ENCODE measurements around the gene ADGRL3.
"Not testable (repeated sequence)": the region's sequence is repeated elsewhere in the genome, so short reads cannot be mapped to it uniquely, and the experiment has no call there.

Gene ADGRL3

DNA sequence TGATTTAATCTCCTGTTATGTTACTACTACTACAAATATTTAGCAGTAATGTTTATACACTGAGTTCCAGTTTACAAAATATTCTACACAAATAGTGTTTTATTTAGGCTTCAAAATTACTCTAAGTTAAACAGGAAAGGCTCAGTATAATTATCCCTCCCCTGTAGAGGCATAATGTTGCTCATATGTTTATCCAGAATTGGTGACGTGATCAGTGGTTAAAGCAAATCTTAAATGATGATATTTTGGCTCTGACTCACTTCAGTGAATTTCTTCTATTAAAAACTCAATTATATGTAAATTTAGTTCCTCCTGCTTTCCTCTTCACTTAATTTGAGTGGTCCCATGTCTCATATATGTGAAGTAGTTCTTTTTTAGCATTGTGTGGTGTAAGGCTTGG lies 438.5 kb downstream of the ADGRL3 start:
- DNase-seq (ENCODE audit: low read depth) = no peak

DNA sequence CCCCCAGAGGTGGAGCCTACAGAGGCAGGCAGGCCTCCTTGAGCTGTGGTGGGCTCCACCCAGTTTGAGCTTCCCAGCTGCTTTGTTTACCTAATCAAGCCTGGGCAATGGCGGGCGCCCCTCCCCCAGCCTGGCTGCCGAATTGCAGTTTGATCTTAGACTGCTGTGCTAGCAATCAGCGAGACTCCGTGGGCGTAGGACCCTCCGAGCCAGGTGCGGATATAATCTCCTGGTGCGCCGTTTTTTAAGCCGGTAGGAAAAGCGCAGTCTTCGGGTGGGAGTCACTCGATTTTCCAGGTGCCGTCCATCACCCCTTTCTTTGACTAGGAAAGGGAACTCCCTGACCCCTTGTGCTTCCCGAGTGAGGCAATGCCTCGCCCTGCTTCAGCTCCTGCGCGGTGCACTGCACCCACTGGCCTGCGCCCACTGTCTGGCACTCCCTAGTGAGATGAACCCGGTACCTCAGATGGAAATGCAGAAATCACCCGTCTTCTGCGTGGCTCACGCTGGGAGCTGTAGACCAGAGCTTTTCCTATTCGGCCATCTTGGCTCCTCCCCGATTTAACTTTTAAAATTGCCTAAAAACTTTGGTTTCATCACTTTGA lies 446.7 kb downstream of the ADGRL3 start:
- not testable (repeated sequence) for DNase-seq (ENCODE audit: low read depth)

GRCh38 chr4:61648264-61648663 lies 448.1 kb downstream of the ADGRL3 start:
- no peak for DNase-seq (ENCODE audit: low read depth)

DNA sequence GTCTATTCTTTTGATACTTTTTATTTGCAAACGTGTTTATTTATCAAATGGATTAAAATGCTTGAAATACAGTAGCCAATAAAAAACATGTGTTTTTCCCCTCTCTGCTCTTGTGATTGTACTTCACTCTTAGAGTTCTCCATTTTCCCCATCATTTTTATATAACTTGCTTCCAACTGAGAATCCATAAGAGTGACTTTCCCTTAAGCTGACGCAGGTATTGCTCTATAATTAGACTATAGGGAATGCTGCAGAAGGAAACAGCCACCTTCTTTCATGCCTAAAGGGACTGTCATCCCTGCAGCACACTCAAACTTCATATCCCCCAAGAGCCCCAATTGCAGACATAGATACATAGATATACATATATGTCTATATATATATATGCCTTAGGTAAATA lies 456.9 kb downstream of the ADGRL3 start:
- DNase-seq (ENCODE audit: low read depth) = no peak

DNA sequence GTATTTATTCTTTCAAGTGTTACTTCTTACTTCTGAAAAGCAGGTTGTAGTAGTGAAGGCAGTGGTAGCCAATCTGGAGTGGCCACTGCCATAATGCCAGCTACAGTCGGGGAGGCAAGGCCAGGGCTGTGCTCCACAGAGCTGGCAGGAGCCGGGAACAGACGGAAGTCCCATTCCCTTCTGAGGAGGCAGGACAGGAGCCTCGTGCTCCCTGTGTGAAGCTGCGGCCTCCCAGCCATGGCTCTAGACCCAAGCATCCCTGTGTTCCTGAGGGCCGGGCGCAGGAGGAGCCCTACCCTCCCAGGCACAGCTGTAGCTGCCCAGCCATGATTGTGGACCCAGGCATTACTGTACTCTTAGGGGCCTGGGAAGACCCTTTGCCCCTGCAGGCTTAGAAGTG lies 461.8 kb downstream of the ADGRL3 start:
- no peak for DNase-seq (ENCODE audit: low read depth)

GRCh38 chr4:61662362-61662761 lies 462.2 kb downstream of the ADGRL3 start:
- DNase-seq (ENCODE audit: low read depth) = no peak

- no peak for DNase-seq (ENCODE audit: low read depth)
Measured at GRCh38 chr4:61663310-61663709, 463.2 kb downstream of the ADGRL3 start.

DNA sequence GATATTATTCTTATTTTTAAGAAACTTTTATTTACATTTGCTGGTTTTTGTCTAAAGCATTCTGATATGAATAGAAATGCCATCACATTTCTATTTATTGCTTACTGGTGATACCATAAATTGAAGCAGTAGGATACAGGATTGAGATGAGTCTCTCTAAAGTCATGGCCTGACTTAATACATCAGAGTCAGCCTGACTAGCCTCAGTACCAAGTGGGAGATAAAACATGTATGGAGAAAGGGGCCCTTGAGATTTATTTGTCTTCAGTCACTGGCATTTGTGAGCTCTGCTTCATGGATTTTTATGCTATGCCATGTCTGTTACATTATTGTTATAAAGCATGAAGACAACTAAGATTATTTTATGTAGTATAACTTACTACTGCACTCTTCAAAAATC lies 465.5 kb downstream of the ADGRL3 start:
- DNase-seq (ENCODE audit: low read depth) = no peak

DNA sequence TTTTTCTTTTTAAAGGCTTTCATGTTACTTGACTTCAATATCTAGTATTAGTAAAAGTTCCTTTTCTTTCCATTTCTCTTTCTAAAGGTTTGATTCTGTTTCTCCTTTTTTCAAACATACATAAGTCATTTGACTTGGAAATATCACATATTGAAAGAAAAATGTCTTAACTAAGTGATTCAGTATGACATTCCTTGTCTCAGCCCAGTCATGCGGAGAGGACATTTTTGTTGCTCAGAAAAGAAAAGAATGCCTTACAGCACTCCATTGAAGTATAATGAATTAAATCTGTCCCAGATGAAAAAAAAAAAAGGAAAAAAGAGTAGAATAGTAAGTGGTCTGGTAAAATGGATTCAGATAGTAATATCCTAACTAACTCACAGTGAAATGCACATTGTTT lies 466.1 kb downstream of the ADGRL3 start:
- DNase-seq (ENCODE audit: low read depth) = no peak

DNA sequence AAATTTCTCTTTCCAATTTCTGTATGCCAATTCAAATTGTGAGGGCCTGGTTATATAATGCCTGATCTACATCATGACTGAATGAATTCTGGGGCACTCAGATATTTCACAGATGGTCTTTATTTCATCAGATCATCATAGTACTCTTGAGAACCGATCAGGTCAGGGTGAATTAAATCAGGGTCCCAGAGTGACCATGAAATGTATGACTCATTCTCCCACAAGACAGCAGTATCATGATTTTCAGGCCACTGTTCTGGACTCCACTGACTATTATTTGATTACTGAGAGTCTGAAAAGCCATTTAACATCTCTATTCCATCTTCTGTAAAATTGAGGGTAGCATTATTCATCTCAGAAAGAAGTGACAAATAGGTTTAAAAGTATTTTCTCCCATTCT lies 471.5 kb downstream of the ADGRL3 start:
- DNase-seq (ENCODE audit: low read depth) = no peak

- no peak for DNase-seq (ENCODE audit: low read depth)
Measured at GRCh38 chr4:61675464-61675863, 475.3 kb downstream of the ADGRL3 start.

DNA sequence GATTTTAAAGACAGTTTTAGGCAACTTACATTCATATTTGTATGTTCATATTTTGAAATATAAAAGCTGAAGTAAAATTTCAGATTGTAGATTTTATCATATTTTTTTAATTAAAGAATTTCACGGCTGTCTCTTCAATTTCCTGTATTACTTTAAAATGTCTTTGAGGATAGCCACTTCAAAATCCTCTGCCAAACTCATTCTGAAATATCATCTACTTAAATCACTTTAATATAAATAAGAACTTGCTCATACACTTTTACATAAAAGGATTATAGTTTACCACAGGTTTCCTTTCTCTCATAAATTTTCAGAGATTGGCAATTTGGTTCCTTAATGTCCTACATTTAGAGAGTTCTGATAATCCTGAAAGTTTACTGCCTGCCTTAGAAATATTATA lies 478.2 kb downstream of the ADGRL3 start:
- DNase-seq (ENCODE audit: low read depth) = no peak

- no peak for DNase-seq (ENCODE audit: low read depth)
Measured at GRCh38 chr4:61693520-61693919, 493.4 kb downstream of the ADGRL3 start.

- DNase-seq (ENCODE audit: low read depth) = no peak
Measured at GRCh38 chr4:61714387-61714911, 514.3 kb downstream of the ADGRL3 start.

GRCh38 chr4:61716426-61716825 lies 516.3 kb downstream of the ADGRL3 start:
- DNase-seq (ENCODE audit: low read depth) = no peak

GRCh38 chr4:61723492-61723891 lies 523.4 kb downstream of the ADGRL3 start:
- DNase-seq (ENCODE audit: low read depth) = no peak

- DNase-seq (ENCODE audit: low read depth) = no peak
Measured at GRCh38 chr4:61727286-61727685, 527.2 kb downstream of the ADGRL3 start.

- DNase-seq (ENCODE audit: low read depth) = no peak
Measured at GRCh38 chr4:61734409-61734808, 534.3 kb downstream of the ADGRL3 start.

- DNase-seq (ENCODE audit: low read depth) = no peak
Measured at GRCh38 chr4:61739887-61740286, 539.8 kb downstream of the ADGRL3 start.

- no peak for DNase-seq (ENCODE audit: low read depth)
Measured at GRCh38 chr4:61740886-61741285, 540.8 kb downstream of the ADGRL3 start.

GRCh38 chr4:61741327-61742096 lies 541.4 kb downstream of the ADGRL3 start:
- no peak for DNase-seq (ENCODE audit: low read depth)

- no peak for DNase-seq (ENCODE audit: low read depth)
Measured at GRCh38 chr4:61750810-61751209, 550.7 kb downstream of the ADGRL3 start.

DNA sequence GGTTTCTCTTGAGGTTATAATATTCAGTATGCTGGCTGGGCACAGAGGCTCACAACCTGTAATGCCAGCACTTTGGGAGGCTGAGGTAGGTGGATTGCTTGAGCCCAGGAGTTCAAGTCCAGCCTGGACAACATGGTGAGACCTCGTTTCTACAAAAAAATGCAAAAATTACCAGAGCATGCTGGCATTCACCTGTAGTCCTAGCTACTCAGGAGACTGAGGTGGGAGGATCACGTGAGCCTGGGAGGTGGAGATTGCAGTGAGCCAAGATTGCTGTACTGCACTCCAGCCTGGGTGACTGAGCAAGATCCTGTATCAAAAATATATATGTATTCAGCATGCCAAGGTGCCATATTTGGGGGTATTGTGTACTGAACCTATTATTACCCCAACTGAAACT lies 552.5 kb downstream of the ADGRL3 start:
- no peak for DNase-seq (ENCODE audit: low read depth)

GRCh38 chr4:61753739-61754138 lies 553.6 kb downstream of the ADGRL3 start:
- no peak for DNase-seq (ENCODE audit: low read depth)
